Suprapubic skin (tissue), 4 donors: ENCODE results near the gene TBX5.

Experiments used
- CTCF ChIP-seq, 2 donors: fragments of 200-600 bp in 1 of 2; fragments of 450-650 bp in 1 of 2; sonication (generic) in 1 of 2; IDR thresholded peaks; one replicate each; pipeline ENCODE4 v1.5.1; 2016 to 2019; ENCODE audit warnings: antibody characterized with exemption in 2 of 2, mild to moderate bottlenecking in 1 of 2, moderate library complexity in 1 of 2
- POLR2A ChIP-seq, 2 donors: fragments of 450-650 bp; IDR thresholded peaks; one replicate each; pipeline ENCODE4 v1.6.1; 2017; ENCODE audit warnings: antibody characterized with exemption in 2 of 2, mild to moderate bottlenecking in 2 of 2, moderate library complexity in 2 of 2
- POLR2AphosphoS5 ChIP-seq, 3 donors: sonication (generic); formaldehyde crosslinking; IDR thresholded peaks; one replicate each; pipeline ENCODE4 v1.6.1; 2017; ENCODE audit warnings: antibody characterized with exemption in 3 of 3

- TF ChIP-seq POLR2A (IDR thresholded peaks at IDR 0.05), result no peak
- TF ChIP-seq CTCF (IDR thresholded peaks at IDR 0.05), result no peak
- TF ChIP-seq POLR2AphosphoS5 (IDR thresholded peaks at IDR 0.05), result no peak
These were observed 70.3 kb downstream of the TBX5 start for GRCh38 chr12:114335607-114336006.
